H9 (cell line): ENCODE measurements around the gene SLC34A1. TPM values are rescaled to one million over a fixed set of nuclear protein-coding genes. Genes with fewer than 3 reads are reported as not detected.

ENCODE experiments used
- DNase-seq: peaks from one replicate; pipeline ENCODE4 v3.0.0-alpha.2; 2017
- H2AFZ ChIP-seq: one replicate; pipeline ENCODE4 v1.6.1; 2013; ENCODE audit warnings: mild to moderate bottlenecking, low read length, control low read depth, moderate library complexity
- H2AK5ac ChIP-seq: 2 replicates; pipeline ENCODE4 v1.6.1; 2013; ENCODE audit warnings: low read length, control low read depth, mixed read lengths; ENCODE audit not compliant: insufficient read length
- H2BK120ac ChIP-seq: one replicate; pipeline ENCODE4 v1.6.1; 2013; ENCODE audit warnings: low read depth, mild to moderate bottlenecking, low read length, control low read depth, inconsistent platforms; ENCODE audit not compliant: poor library complexity, severe bottlenecking
- H2BK12ac ChIP-seq: 2 replicates; pipeline ENCODE4 v1.6.1; 2013; ENCODE audit warnings: low read length, control low read depth, mixed read lengths, low read depth; ENCODE audit not compliant: insufficient read length
- H2BK15ac ChIP-seq: 2 replicates; pipeline ENCODE4 v1.6.1; 2013; ENCODE audit warnings: low read depth, low read length, control low read depth
- H2BK20ac ChIP-seq: one replicate; pipeline ENCODE4 v1.6.1; 2013; ENCODE audit warnings: low read depth, mild to moderate bottlenecking, low read length, control low read depth, inconsistent platforms; ENCODE audit not compliant: poor library complexity, severe bottlenecking
- H2BK5ac ChIP-seq: 2 replicates; pipeline ENCODE4 v1.6.1; 2013; ENCODE audit warnings: low read length, control low read depth, mixed read lengths; ENCODE audit not compliant: insufficient read length
- H3K14ac ChIP-seq: 2 replicates; pipeline ENCODE4 v1.6.1; 2013; ENCODE audit warnings: low read length, control low read depth; ENCODE audit not compliant: insufficient read depth
- H3K18ac ChIP-seq: 2 replicates; pipeline ENCODE4 v1.6.1; 2013; ENCODE audit warnings: low read depth, mild to moderate bottlenecking, mixed read lengths, low read length, control low read depth; ENCODE audit not compliant: insufficient read length
- H3K23ac ChIP-seq: 2 replicates; pipeline ENCODE4 v1.6.1; 2013; ENCODE audit warnings: low read length, control low read depth, mixed read lengths, low read depth; ENCODE audit not compliant: insufficient read length
- H3K23me2 ChIP-seq: 2 replicates; pipeline ENCODE4 v1.6.1; 2013; ENCODE audit warnings: low read depth, mild to moderate bottlenecking, mixed read lengths, low read length, control low read depth; ENCODE audit not compliant: insufficient read length, poor library complexity, severe bottlenecking
- H3K27ac ChIP-seq: 2 replicates; pipeline ENCODE4 v1.5.1; 2013; ENCODE audit warnings: low read length, control low read depth, mixed read lengths, low read depth; ENCODE audit not compliant: insufficient read length
- H3K27me3 ChIP-seq: 2 replicates; pipeline ENCODE4 v1.6.1; 2013; ENCODE audit warnings: low read length, control low read depth, inconsistent platforms; ENCODE audit not compliant: insufficient read depth
- H3K4ac ChIP-seq: 2 replicates; pipeline ENCODE4 v1.6.1; 2013; ENCODE audit warnings: low read depth, mild to moderate bottlenecking, control low read depth, inconsistent platforms, low read length, moderate library complexity
- H3K4me1 ChIP-seq: 2 replicates; pipeline ENCODE4 v1.6.1; 2013; ENCODE audit warnings: low read length, control low read depth, inconsistent platforms; ENCODE audit not compliant: insufficient read depth
- H3K4me2 ChIP-seq: 2 replicates; pipeline ENCODE4 v1.6.1; 2013; ENCODE audit warnings: low read length, control low read depth, mixed read lengths; ENCODE audit not compliant: insufficient read length, insufficient read depth
- H3K56ac ChIP-seq: 2 replicates; pipeline ENCODE4 v1.6.1; 2013; ENCODE audit warnings: low read depth, mild to moderate bottlenecking, mixed read lengths, low read length, control low read depth; ENCODE audit not compliant: insufficient read length
- H3K79me1 ChIP-seq: 2 replicates; pipeline ENCODE4 v1.6.1; 2013; ENCODE audit warnings: low read depth, mild to moderate bottlenecking, moderate library complexity, low read length, control low read depth, inconsistent platforms; ENCODE audit not compliant: insufficient read depth, poor library complexity, severe bottlenecking
- H3K79me2 ChIP-seq: 2 replicates; pipeline ENCODE4 v1.6.1; 2013; ENCODE audit warnings: low read length, control low read depth, inconsistent platforms; ENCODE audit not compliant: insufficient read depth
- H3K9ac ChIP-seq: 2 replicates; pipeline ENCODE4 v1.6.1; 2013; ENCODE audit warnings: low read length, control low read depth, mixed read lengths; ENCODE audit not compliant: insufficient read length; ENCODE audit errors: extremely low read depth
- H3K9me3 ChIP-seq: one replicate; pipeline ENCODE4 v1.6.1; 2013; ENCODE audit warnings: low read depth, low read length, inconsistent platforms; ENCODE audit not compliant: control insufficient read depth
- H3T11ph ChIP-seq: one replicate; pipeline ENCODE4 v1.6.1; 2013; ENCODE audit warnings: mild to moderate bottlenecking, low read length, control low read depth, inconsistent platforms
- H4K20me1 ChIP-seq: one replicate; pipeline ENCODE4 v1.6.1; 2013; ENCODE audit not compliant: control insufficient read depth, insufficient read length, insufficient read depth
- H4K5ac ChIP-seq: 2 replicates; pipeline ENCODE4 v1.6.1; 2013; ENCODE audit warnings: low read depth, mild to moderate bottlenecking, mixed read lengths, low read length, control low read depth; ENCODE audit not compliant: insufficient read length
- H4K8ac ChIP-seq: replicated peaks from 2 replicates; pipeline ENCODE4 v1.6.1; 2013; ENCODE audit warnings: low read length, control low read depth, mixed read lengths, low read depth; ENCODE audit not compliant: insufficient read length
- H4K91ac ChIP-seq: 2 replicates; pipeline ENCODE4 v1.6.1; 2013; ENCODE audit warnings: low read depth, mild to moderate bottlenecking, moderate library complexity, mixed read lengths, low read length, control low read depth; ENCODE audit not compliant: insufficient read length
- H3K27ac Mint-ChIP-seq, 3 experiments: 2 replicates in 2 of 3; 3 replicates in 1 of 3; pipeline ENCODE4 v1.8.0; 2020 to 2021; ENCODE audit warnings: mixed read lengths in 3 of 3, mild to moderate bottlenecking in 1 of 3, moderate library complexity in 1 of 3
- H3K27me3 Mint-ChIP-seq: 2 replicates; pipeline ENCODE4 v1.8.0; 2021; ENCODE audit warnings: low read depth, mild to moderate bottlenecking, moderate library complexity, mixed read lengths
- H3K36me3 Mint-ChIP-seq, 3 experiments: 2 replicates in 2 of 3; 3 replicates in 1 of 3; pipeline ENCODE4 v1.8.0; 2020 to 2021; ENCODE audit warnings: low read depth in 3 of 3, mixed read lengths in 3 of 3; ENCODE audit not compliant: insufficient read depth in 1 of 3
- H3K4me1 Mint-ChIP-seq, 2 experiments: 2 replicates each; pipeline ENCODE4 v1.8.0; 2020; ENCODE audit warnings: mixed read lengths in 2 of 2
- H3K4me3 Mint-ChIP-seq, 2 experiments: 2 replicates in 1 of 2; 3 replicates in 1 of 2; pipeline ENCODE4 v1.8.0; 2020 to 2021; ENCODE audit warnings: mild to moderate bottlenecking in 2 of 2, mixed read lengths in 2 of 2, moderate library complexity in 1 of 2
- H3K9me3 Mint-ChIP-seq, 2 experiments: 2 replicates in 1 of 2; 3 replicates in 1 of 2; pipeline ENCODE4 v1.8.0; 2020; ENCODE audit warnings: mild to moderate bottlenecking in 2 of 2, mixed read lengths in 2 of 2, moderate library complexity in 1 of 2
- WGBS: extraction: QIAGEN DNeasy Blood & Tissue Kit; methylation state at CpG from one replicate; pipeline ENCODE4 v1.1.7; 2013; ENCODE audit warnings: missing lambda C conversion rate, low lambda C conversion rate, mixed read lengths; ENCODE audit not compliant: insufficient read length; ENCODE audit errors: extremely low coverage; 5-methylcytosine and 5-hydroxymethylcytosine counted together
- total RNA-seq: library from RNA; stranded (reverse); gene quantifications from 2 replicates; pipeline ENCODE4 v1.2.1, GENCODE V29; 2021
- TF ChIP-seq, protein P1 (sequence below): fragments of 200-600 bp; sonication (generic); conservative IDR thresholded peaks from 3 replicates; pipeline ENCODE4 v1.8.0; 2021; ENCODE audit warnings: antibody characterized with exemption, mild to moderate bottlenecking

The SLC34A1 gene
- total RNA-seq, 1 experiment from 2014 or later = not detected

GRCh38 chr5:177435847-177436536, 51.8 kb downstream of the SLC34A1 start:
- Histone ChIP-seq H3T11ph (no peak overlapping the region), H2BK15ac (no peak overlapping the region), H3K27ac (no peak overlapping the region), H3K23me2 (no peaks in the 10 kb centered on the region), H2BK5ac (no peak overlapping the region), H3K4me1 (no peaks in the 10 kb centered on the region), H3K56ac (no peak overlapping the region), H3K23ac (no peak overlapping the region), H2BK20ac (no peak overlapping the region), H4K91ac (no peak overlapping the region), H2AFZ (no peak overlapping the region), H2AK5ac (no peak overlapping the region), H3K9me3 (no peaks in the 10 kb centered on the region), H3K18ac (no peak overlapping the region), H3K79me1 (no peaks in the 10 kb centered on the region), H4K5ac (no peak overlapping the region), H2BK120ac (no peak overlapping the region), H4K20me1 (peaks cover 2% of the 10 kb centered on the region), H2BK12ac (no peak overlapping the region), H3K14ac (no peak overlapping the region), H4K8ac (no peak overlapping the region), H3K4ac (no peak overlapping the region), H3K79me2 (no peaks in the 10 kb centered on the region), H3K9ac (no peak overlapping the region), H3K4me2 (no peak overlapping the region), H3K27me3 (no peaks in the 10 kb centered on the region)
- Mint-ChIP-seq H3K4me1 (peaks cover 10 to 22% of the 10 kb centered on the region in 2 experiments), H3K36me3 (peaks cover 23 to 75% (median 63%) of the 10 kb centered on the region in 3 experiments), H3K4me3 (no peak overlapping the region; a peak in 1 of 5 replicates), H3K27ac (no peak overlapping the region), H3K27me3 (peaks cover 1% of the 10 kb centered on the region; the same call in 1 of the 2 replicates), H3K9me3 (peaks cover 0 to 3% of the 10 kb centered on the region in 2 experiments; a peak in 1 of 5 replicates)
- TF ChIP-seq, protein P1, sequence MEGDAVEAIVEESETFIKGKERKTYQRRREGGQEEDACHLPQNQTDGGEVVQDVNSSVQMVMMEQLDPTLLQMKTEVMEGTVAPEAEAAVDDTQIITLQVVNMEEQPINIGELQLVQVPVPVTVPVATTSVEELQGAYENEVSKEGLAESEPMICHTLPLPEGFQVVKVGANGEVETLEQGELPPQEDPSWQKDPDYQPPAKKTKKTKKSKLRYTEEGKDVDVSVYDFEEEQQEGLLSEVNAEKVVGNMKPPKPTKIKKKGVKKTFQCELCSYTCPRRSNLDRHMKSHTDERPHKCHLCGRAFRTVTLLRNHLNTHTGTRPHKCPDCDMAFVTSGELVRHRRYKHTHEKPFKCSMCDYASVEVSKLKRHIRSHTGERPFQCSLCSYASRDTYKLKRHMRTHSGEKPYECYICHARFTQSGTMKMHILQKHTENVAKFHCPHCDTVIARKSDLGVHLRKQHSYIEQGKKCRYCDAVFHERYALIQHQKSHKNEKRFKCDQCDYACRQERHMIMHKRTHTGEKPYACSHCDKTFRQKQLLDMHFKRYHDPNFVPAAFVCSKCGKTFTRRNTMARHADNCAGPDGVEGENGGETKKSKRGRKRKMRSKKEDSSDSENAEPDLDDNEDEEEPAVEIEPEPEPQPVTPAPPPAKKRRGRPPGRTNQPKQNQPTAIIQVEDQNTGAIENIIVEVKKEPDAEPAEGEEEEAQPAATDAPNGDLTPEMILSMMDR = no peak
- whole genome bisulfite sequencing = no CpG with 5 or more reads among the region's 37 CpGs
- DNase-seq = no peak
